Body of pancreas (tissue), 4 donors: ENCODE results near the gene RABGAP1. TPM values are rescaled to one million over a fixed set of nuclear protein-coding genes. Genes with fewer than 3 reads are reported as not detected.

Experiments
- ATAC-seq: fragments of 150-250 bp; one replicate; pipeline ENCODE4 v1.9.1; 2016
- DNase-seq, 4 donors: peaks; one replicate each; pipeline ENCODE4 v3.0.0-alpha.2; 2019
- H3K27ac ChIP-seq, 4 donors: fragments of 200-600 bp; sonication (generic); 1 replicate in 3 of 4; 2 replicates in 1 of 4; pipeline versions ENCODE4 v1.5.1 to v1.6.1; 2016 to 2019; ENCODE audit warnings: mild to moderate bottlenecking in 1 of 4, mixed read lengths in 1 of 4, moderate library complexity in 1 of 4
- H3K27me3 ChIP-seq, 2 donors: fragments of 200-600 bp; sonication (generic); one replicate each; pipeline ENCODE4 v1.6.0; 2016; ENCODE audit warnings: mild to moderate bottlenecking in 1 of 2
- H3K36me3 ChIP-seq, 2 donors: fragments of 200-600 bp; sonication (generic); replicated peaks in 1 of 2; 2 replicates each; pipeline ENCODE4 v1.5.1; 2016; ENCODE audit warnings: low read depth in 2 of 2; ENCODE audit not compliant: insufficient read depth in 1 of 2
- H3K4me1 ChIP-seq: fragments of 200-600 bp; sonication (generic); one replicate; pipeline ENCODE4 v1.6.0; 2016
- H3K4me3 ChIP-seq, 2 donors: fragments of 200-600 bp; sonication (generic); 1 replicate in 1 of 2; 2 replicates in 1 of 2; pipeline ENCODE4 v1.5.1; 2016 to 2019
- H3K9me3 ChIP-seq, 3 donors: fragments of 200-600 bp; sonication (generic); 1 replicate in 2 of 3; 2 replicates in 1 of 3; pipeline ENCODE4 v1.5.1; 2016
- CTCF ChIP-seq, 7 experiments: fragments of 450-650 bp in 4 of 7; fragments of 200-600 bp in 3 of 7; sonication (generic) in 3 of 7; IDR thresholded peaks; one replicate each; pipeline ENCODE4 v1.5.1; 2016 to 2019; ENCODE audit warnings: antibody characterized with exemption in 7 of 7
- POLR2A ChIP-seq, 3 donors: fragments of 450-650 bp; IDR thresholded peaks; one replicate each; pipeline ENCODE4 v1.6.1; 2016; ENCODE audit warnings: antibody characterized with exemption in 3 of 3, mild to moderate bottlenecking in 2 of 3
- WGBS, 2 donors: methylation state at CpG; one replicate each; pipeline ENCODE4 v1.1.5; 2017; 5-methylcytosine and 5-hydroxymethylcytosine counted together
- intact Hi-C: fragments of 100-400 bp; cut with DNase I; formaldehyde crosslinking; loops from one replicate; pipeline ENCODE4 v1.15.1; 2023
- total RNA-seq, 2 donors: library from RNA; depleted of rRNA; stranded (reverse); fragments of >200 nt; gene quantifications; one replicate each; pipeline ENCODE4 v1.1.0, GENCODE V29; 2016

RABGAP1 gene
- total RNA-seq, 2 donors from 2014 or later: 31.1 to 33.6 TPM

GRCh38 chr9:123089040-123089439 lies 148.2 kb downstream of the RABGAP1 start:
- Histone ChIP-seq H3K27me3 (no peaks in the 10 kb centered on the region), H3K4me3 (no peak overlapping the region), H3K36me3 (peaks cover 0 to 17% of the 10 kb centered on the region in 2 donors), H3K27ac (no peak overlapping the region), H3K4me1 (no peaks in the 10 kb centered on the region), H3K9me3 (no peaks in the 10 kb centered on the region)
- intact Hi-C loops: loop anchor here (10.0 kb wide), 1 partner anchor 256 kb away; no protein-coding TSS in a partner anchor
- 88 to 94% methylated on average over 1 of the region's 1 CpG for WGBS, 2 donors
- DNase-seq (no peak), ATAC-seq (no peak)
- no peak for TF ChIP-seq CTCF (IDR thresholded peaks at IDR 0.05)
- no peak for TF ChIP-seq POLR2A (IDR thresholded peaks at IDR 0.05)

- intact Hi-C loops: loop anchor here (10.0 kb wide), 1 partner anchor 255 kb away; no protein-coding TSS in a partner anchor
- no peaks in the 10 kb centered on the region for H3K27me3 ChIP-seq
- no peaks in the 10 kb centered on the region for H3K4me1 ChIP-seq
- no peak overlapping the region for H3K4me3 ChIP-seq
- H3K9me3 ChIP-seq: no peaks in the 10 kb centered on the region
- DNase-seq (no peak), ATAC-seq (no peak)
- no peak overlapping the region for H3K27ac ChIP-seq
- TF ChIP-seq POLR2A (IDR thresholded peaks at IDR 0.05) (no peak), CTCF (IDR thresholded peaks at IDR 0.05) (no peak)
- H3K36me3 ChIP-seq: peaks cover 0 to 17% of the 10 kb centered on the region in 2 donors
- 93 to 96% methylated on average over 5 of the region's 5 CpGs for WGBS, 2 donors
Measured at GRCh38 chr9:123089790-123090189, 149.0 kb downstream of the RABGAP1 start.

GRCh38 chr9:123090198-123090896 lies 149.5 kb downstream of the RABGAP1 start:
- Histone ChIP-seq H3K27me3 (no peaks in the 10 kb centered on the region), H3K27ac (no peak overlapping the region), H3K36me3 (peaks cover 0 to 17% of the 10 kb centered on the region in 2 donors), H3K4me1 (no peaks in the 10 kb centered on the region), H3K9me3 (no peaks in the 10 kb centered on the region), H3K4me3 (no peak overlapping the region)
- DNase-seq (no peak), ATAC-seq (no peak)
- no peak for TF ChIP-seq CTCF (IDR thresholded peaks at IDR 0.05)
- TF ChIP-seq POLR2A (IDR thresholded peaks at IDR 0.05): no peak
- WGBS, 2 donors: 88% methylated on average over 8 of the region's 8 CpGs
- intact Hi-C loops: no loop called here

- 85 to 87% methylated on average over 2 of the region's 2 CpGs for WGBS, 2 donors
- ATAC-seq: no peak
- DNase-seq: no peak
- Histone ChIP-seq H3K4me1 (no peaks in the 10 kb centered on the region), H3K9me3 (no peaks in the 10 kb centered on the region), H3K4me3 (no peak overlapping the region), H3K27me3 (no peaks in the 10 kb centered on the region), H3K27ac (no peak overlapping the region), H3K36me3 (peaks cover 0 to 17% of the 10 kb centered on the region in 2 donors)
- intact Hi-C loops: no loop called here
- no peak for TF ChIP-seq POLR2A (IDR thresholded peaks at IDR 0.05)
- TF ChIP-seq CTCF (IDR thresholded peaks at IDR 0.05): no peak
Measured at GRCh38 chr9:123090956-123091355, 150.1 kb downstream of the RABGAP1 start.

- intact Hi-C loops: no loop called here
- H3K4me1 ChIP-seq: no peaks in the 10 kb centered on the region
- WGBS, 2 donors: 87 to 100% methylated on average over 2 of the region's 2 CpGs
- ATAC-seq: no peak
- H3K9me3 ChIP-seq: no peaks in the 10 kb centered on the region
- no peak for TF ChIP-seq POLR2A (IDR thresholded peaks at IDR 0.05)
- no peak for TF ChIP-seq CTCF (IDR thresholded peaks at IDR 0.05)
- peaks cover 0 to 17% of the 10 kb centered on the region in 2 donors for H3K36me3 ChIP-seq
- H3K27ac ChIP-seq: no peak overlapping the region
- no peak overlapping the region for H3K4me3 ChIP-seq
- DNase-seq: no peak
- no peaks in the 10 kb centered on the region for H3K27me3 ChIP-seq
Measured at GRCh38 chr9:123091459-123091858, 150.6 kb downstream of the RABGAP1 start.
